Fibroblast of lung (primary cell): ENCODE data around the gene ZCWPW2. TPM values are rescaled to one million over a fixed set of nuclear protein-coding genes. Genes with fewer than 3 reads are reported as not detected.

Source experiments
- DNase-seq, 2 donors: peaks; one replicate each; pipeline versions ENCODE4 v3.0.0 to v3.0.0-alpha.2; 2010; ENCODE audit warnings: low read depth in 2 of 2
- H2AFZ ChIP-seq: 2 replicates; pipeline ENCODE4 v1.5.1; 2012; ENCODE audit warnings: low read length, control low read depth, inconsistent platforms
- H3K27ac ChIP-seq: 2 replicates; pipeline ENCODE4 v1.5.1; 2011; ENCODE audit warnings: low read length, control low read depth; ENCODE audit not compliant: insufficient read depth
- H3K27me3 ChIP-seq: 2 replicates; pipeline ENCODE4 v1.5.1; 2011; ENCODE audit warnings: mild to moderate bottlenecking, low read length; ENCODE audit not compliant: control insufficient read depth, insufficient read depth
- H3K36me3 ChIP-seq: 2 replicates; pipeline ENCODE4 v1.5.1; 2011; ENCODE audit warnings: low read length; ENCODE audit not compliant: control insufficient read depth, insufficient read depth
- H3K4me1 ChIP-seq: 2 replicates; pipeline ENCODE4 v1.5.1; 2011; ENCODE audit warnings: low read length; ENCODE audit not compliant: control insufficient read depth, insufficient read depth; ENCODE audit errors: extremely low read depth
- H3K4me2 ChIP-seq: 2 replicates; pipeline ENCODE4 v1.5.1; 2011; ENCODE audit warnings: low read length, control low read depth; ENCODE audit not compliant: insufficient read depth; ENCODE audit errors: extremely low read depth
- H3K4me3 ChIP-seq, 4 experiments: fragments of 200-600 bp in 1 of 4; sonication (generic) in 1 of 4; replicated peaks in 1 of 4; 2 replicates each; pipeline ENCODE4 v1.5.1; 2011 to 2016; ENCODE audit warnings: low read length in 4 of 4, low read depth in 3 of 4, mild to moderate bottlenecking in 3 of 4, control low read depth in 2 of 4, inconsistent platforms in 1 of 4, mixed read lengths in 1 of 4; ENCODE audit not compliant: insufficient read depth in 1 of 4; ENCODE audit errors: control extremely low read depth in 1 of 4
- H3K79me2 ChIP-seq: 2 replicates; pipeline ENCODE4 v1.5.1; 2012; ENCODE audit warnings: mild to moderate bottlenecking, low read length, inconsistent platforms; ENCODE audit not compliant: control insufficient read depth, insufficient read depth
- H3K9ac ChIP-seq: 2 replicates; pipeline ENCODE4 v1.5.1; 2011; ENCODE audit warnings: mild to moderate bottlenecking, low read length, control low read depth; ENCODE audit not compliant: insufficient read depth
- H3K9me3 ChIP-seq: 2 replicates; pipeline ENCODE4 v1.5.1; 2012; ENCODE audit warnings: low read depth, low read length; ENCODE audit not compliant: control insufficient read depth, insufficient read depth
- H4K20me1 ChIP-seq: 2 replicates; pipeline ENCODE4 v1.5.1; 2011; ENCODE audit warnings: low read length; ENCODE audit not compliant: control insufficient read depth, insufficient read depth; ENCODE audit errors: extremely low read depth
- EZH2 ChIP-seq: IDR thresholded peaks from 2 replicates; pipeline ENCODE4 v1.5.1; 2012; ENCODE audit warnings: low read length, control low read depth, mild to moderate bottlenecking; ENCODE audit errors: missing control alignments
- polyA minus RNA-seq: library from RNA; depleted of rRNA, polyadenylated mRNA; stranded (reverse); fragments of >200 nt; gene quantifications from 2 replicates; pipeline ENCODE4 v1.2.3, GENCODE V29; 2011; ENCODE audit warnings: low replicate concordance
- polyA plus RNA-seq, 2 donors: library from polyadenylated mRNA; depleted of rRNA in 1 of 2; stranded (reverse) in 1 of 2; unstranded in 1 of 2; fragments of >200 nt; gene quantifications; 2 replicates each; pipeline ENCODE4 v1.2.1, GENCODE V29; 2011 to 2012; ENCODE audit warnings: missing spikeins in 1 of 2
- total RNA-seq: library from RNA; depleted of rRNA; stranded (reverse); fragments of >200 nt; gene quantifications from 2 replicates; pipeline ENCODE4 v1.2.1, GENCODE V29; 2014
- TF ChIP-seq, protein P1 (sequence below), 2 donors: IDR thresholded peaks in 1 of 2; conservative IDR thresholded peaks in 1 of 2; 1 replicate in 1 of 2; 2 replicates in 1 of 2; pipeline ENCODE4 v1.5.1; 2011 to 2012; ENCODE audit warnings: low read length in 2 of 2, control low read depth in 1 of 2, inconsistent platforms in 1 of 2, low read depth in 1 of 2, mild to moderate bottlenecking in 1 of 2

The ZCWPW2 gene, protein sequence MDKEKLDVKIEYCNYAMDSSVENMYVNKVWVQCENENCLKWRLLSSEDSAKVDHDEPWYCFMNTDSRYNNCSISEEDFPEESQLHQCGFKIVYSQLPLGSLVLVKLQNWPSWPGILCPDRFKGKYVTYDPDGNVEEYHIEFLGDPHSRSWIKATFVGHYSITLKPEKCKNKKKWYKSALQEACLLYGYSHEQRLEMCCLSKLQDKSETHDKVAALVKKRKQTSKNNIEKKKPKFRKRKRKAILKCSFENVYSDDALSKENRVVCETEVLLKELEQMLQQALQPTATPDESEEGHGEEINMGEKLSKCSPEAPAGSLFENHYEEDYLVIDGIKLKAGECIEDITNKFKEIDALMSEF
- total RNA-seq (1.0 and 1.7 TPM in 2 replicates), polyA plus RNA-seq (0.36 and 0.68 TPM in 2 replicates), polyA minus RNA-seq (not detected in 2 replicates)
- polyA plus RNA-seq (2012) = 0.44 and 0.73 TPM in 2 replicates

DNA sequence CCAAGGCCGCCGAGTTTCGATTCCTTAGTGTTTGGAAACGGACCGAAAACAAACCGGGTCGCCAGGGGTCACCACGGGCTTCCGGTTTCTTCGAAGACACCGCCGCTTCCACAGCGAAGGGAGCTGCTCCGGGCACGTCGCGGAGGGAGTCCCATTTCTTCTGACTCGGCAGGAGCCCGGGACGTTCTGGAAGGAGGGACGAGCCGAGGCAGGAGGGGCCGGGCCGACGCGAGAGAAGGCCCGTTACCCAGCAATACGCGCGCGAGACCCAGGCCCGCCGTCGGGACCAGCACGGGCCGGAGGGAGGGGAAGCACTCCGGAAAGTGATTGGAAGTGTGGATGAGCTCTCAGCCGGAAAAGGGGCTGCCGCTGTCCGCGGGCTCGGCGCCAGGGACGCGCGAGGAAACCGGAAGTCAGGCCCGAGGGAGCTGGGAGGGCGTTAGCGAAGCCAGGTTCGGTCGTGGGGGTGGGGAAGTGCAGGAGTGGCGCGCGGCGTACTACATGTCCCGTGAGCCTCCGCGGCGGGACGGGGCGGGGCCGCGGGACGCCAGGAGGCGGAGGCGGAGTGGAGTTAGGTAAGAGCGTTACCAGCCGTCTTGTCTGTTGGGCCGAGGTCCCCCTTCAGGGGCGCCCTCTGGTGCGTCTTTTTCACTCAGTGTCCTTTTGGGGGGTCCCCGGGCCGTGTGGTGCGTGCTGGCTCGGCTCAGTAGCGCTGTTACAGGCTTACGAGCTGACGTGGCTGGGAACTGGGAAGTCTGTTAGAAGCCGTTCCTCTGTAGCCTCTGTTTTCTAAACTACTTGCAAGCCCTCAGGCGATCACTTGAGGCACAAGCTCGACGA lies at the start of gene ZCWPW2, which contains the start of gene AZI2:
Gene ZCWPW2 (plus strand): TSS at position 93 of the 840 bp plus-strand sequence. CDS start 64,348 bp downstream, outside the sequence.
Gene AZI2 (minus strand): TSS at position 196 of the 840 bp plus-strand sequence. CDS start 8,207 bp downstream, outside the sequence.
- peak within 1 kb of the TSS; percentile 97 for H3K9ac ChIP-seq
- no peaks in the 10 kb centered on the region for H4K20me1 ChIP-seq
- H3K4me3 ChIP-seq = peak within 1 kb of the TSS; percentile 79 to 99 (median 90)
- peak within 1 kb of the TSS; percentile 79 for H3K4me2 ChIP-seq
- H3K27ac ChIP-seq = peak within 1 kb of the TSS; percentile 99
- H2AFZ ChIP-seq = peak within 1 kb of the TSS; percentile 56
- H3K9me3 ChIP-seq = no peaks in the 10 kb centered on the region
- no peaks in the 10 kb centered on the region for H3K36me3 ChIP-seq
- TF ChIP-seq, protein P1, sequence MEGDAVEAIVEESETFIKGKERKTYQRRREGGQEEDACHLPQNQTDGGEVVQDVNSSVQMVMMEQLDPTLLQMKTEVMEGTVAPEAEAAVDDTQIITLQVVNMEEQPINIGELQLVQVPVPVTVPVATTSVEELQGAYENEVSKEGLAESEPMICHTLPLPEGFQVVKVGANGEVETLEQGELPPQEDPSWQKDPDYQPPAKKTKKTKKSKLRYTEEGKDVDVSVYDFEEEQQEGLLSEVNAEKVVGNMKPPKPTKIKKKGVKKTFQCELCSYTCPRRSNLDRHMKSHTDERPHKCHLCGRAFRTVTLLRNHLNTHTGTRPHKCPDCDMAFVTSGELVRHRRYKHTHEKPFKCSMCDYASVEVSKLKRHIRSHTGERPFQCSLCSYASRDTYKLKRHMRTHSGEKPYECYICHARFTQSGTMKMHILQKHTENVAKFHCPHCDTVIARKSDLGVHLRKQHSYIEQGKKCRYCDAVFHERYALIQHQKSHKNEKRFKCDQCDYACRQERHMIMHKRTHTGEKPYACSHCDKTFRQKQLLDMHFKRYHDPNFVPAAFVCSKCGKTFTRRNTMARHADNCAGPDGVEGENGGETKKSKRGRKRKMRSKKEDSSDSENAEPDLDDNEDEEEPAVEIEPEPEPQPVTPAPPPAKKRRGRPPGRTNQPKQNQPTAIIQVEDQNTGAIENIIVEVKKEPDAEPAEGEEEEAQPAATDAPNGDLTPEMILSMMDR (conservative IDR thresholded peaks at IDR 0.05 in 1 of 2, IDR thresholded peaks at IDR 0.05 in 1 of 2; ENCODE audit: low read depth in 1 of 2, low read length in 2 of 2) = peak; percentile 33 to 38
- TF ChIP-seq EZH2 = no peak
- no peaks in the 10 kb centered on the region for H3K27me3 ChIP-seq
- peaks cover 33% of the 10 kb centered on the region for H3K79me2 ChIP-seq
- DNase-seq = peak; percentile 95 to 97
- peaks cover 3% of the 10 kb centered on the region for H3K4me1 ChIP-seq

DNA sequence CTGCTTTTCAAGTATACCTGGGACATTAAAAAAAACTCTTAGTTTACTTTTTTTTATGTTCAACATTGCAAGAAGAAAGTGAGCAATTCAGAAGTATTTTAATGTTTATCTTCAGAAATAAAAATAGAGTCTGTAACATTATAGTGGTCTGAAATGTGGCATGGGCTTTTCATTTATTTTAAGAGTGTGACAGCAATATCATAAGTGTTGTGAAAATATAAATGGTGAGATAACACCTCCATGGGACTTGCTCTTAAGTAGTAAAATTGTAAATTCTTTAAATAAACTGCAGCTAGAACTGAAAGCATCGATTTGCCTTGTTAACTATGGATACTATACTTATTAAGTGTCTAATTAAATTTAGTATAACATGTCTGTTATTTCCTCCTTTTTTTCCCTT lies 48.8 kb upstream of the ZCWPW2 start:
- H4K20me1 ChIP-seq = no peaks in the 10 kb centered on the region
- no peak overlapping the region for H3K9ac ChIP-seq
- no peaks in the 10 kb centered on the region for H3K27me3 ChIP-seq
- DNase-seq = no peak
- no peaks in the 10 kb centered on the region for H3K9me3 ChIP-seq
- no peaks in the 10 kb centered on the region for H3K36me3 ChIP-seq
- H2AFZ ChIP-seq = no peak overlapping the region
- TF ChIP-seq EZH2 = no peak
- TF ChIP-seq, protein P1 (conservative IDR thresholded peaks at IDR 0.05 in 1 of 2, IDR thresholded peaks at IDR 0.05 in 1 of 2; ENCODE audit: low read depth in 1 of 2, low read length in 2 of 2) = no peak
- no peaks in the 10 kb centered on the region for H3K79me2 ChIP-seq
- H3K4me1 ChIP-seq = no peaks in the 10 kb centered on the region
- no peak overlapping the region for H3K4me3 ChIP-seq
- H3K4me2 ChIP-seq = no peak overlapping the region
- H3K27ac ChIP-seq = no peak overlapping the region
